Thoracic aorta (tissue), 2 donors: Measurements from ENCODE around the gene UBN1. TPM values are rescaled to one million over a fixed set of nuclear protein-coding genes. Genes with fewer than 3 reads are reported as not detected.

Source experiments
- ATAC-seq: fragments of 150-250 bp; one replicate; pipeline ENCODE4 v1.8.0; 2017; ENCODE audit warnings: low read depth; ENCODE audit not compliant: insufficient number of reproducible peaks, low FRiP score
- DNase-seq: peaks from one replicate; pipeline ENCODE4 v3.0.0-alpha.2; 2020; ENCODE audit warnings: low spot score
- H3K27ac ChIP-seq, 2 donors: fragments of 200-600 bp; sonication (generic); 1 replicate in 1 of 2; 2 replicates in 1 of 2; pipeline ENCODE4 v1.5.1; 2016; ENCODE audit warnings: mild to moderate bottlenecking in 2 of 2, moderate library complexity in 2 of 2
- H3K27me3 ChIP-seq: fragments of 200-600 bp; sonication (generic); replicated peaks from 2 replicates; pipeline ENCODE4 v1.6.0; 2016; ENCODE audit warnings: mild to moderate bottlenecking; ENCODE audit not compliant: insufficient read depth
- H3K36me3 ChIP-seq: fragments of 200-600 bp; sonication (generic); one replicate; pipeline ENCODE4 v1.5.1; 2016
- H3K4me1 ChIP-seq, 2 donors: fragments of 200-600 bp; sonication (generic); 1 replicate in 1 of 2; 2 replicates in 1 of 2; pipeline versions ENCODE4 v1.5.1 to v1.6.0; 2016; ENCODE audit warnings: low read depth in 2 of 2, mild to moderate bottlenecking in 1 of 2; ENCODE audit not compliant: control insufficient read depth in 1 of 2
- H3K4me3 ChIP-seq: fragments of 200-600 bp; sonication (generic); 2 replicates; pipeline ENCODE4 v1.5.1; 2016; ENCODE audit warnings: mild to moderate bottlenecking
- H3K9me3 ChIP-seq: fragments of 200-600 bp; sonication (generic); 2 replicates; pipeline ENCODE4 v1.5.1; 2016
- CTCF ChIP-seq: fragments of 200-600 bp; sonication (generic); IDR thresholded peaks from one replicate; pipeline ENCODE4 v1.5.1; 2019; ENCODE audit warnings: antibody characterized with exemption
- total RNA-seq, 2 donors: library from RNA; depleted of rRNA; stranded (reverse); fragments of >200 nt; gene quantifications; one replicate each; pipeline versions ENCODE4 v1.1.0 to v1.2.3, GENCODE V29; 2016

UBN1 gene
- total RNA-seq, 2 donors from 2014 or later = 27.1 to 37.0 TPM

DNA sequence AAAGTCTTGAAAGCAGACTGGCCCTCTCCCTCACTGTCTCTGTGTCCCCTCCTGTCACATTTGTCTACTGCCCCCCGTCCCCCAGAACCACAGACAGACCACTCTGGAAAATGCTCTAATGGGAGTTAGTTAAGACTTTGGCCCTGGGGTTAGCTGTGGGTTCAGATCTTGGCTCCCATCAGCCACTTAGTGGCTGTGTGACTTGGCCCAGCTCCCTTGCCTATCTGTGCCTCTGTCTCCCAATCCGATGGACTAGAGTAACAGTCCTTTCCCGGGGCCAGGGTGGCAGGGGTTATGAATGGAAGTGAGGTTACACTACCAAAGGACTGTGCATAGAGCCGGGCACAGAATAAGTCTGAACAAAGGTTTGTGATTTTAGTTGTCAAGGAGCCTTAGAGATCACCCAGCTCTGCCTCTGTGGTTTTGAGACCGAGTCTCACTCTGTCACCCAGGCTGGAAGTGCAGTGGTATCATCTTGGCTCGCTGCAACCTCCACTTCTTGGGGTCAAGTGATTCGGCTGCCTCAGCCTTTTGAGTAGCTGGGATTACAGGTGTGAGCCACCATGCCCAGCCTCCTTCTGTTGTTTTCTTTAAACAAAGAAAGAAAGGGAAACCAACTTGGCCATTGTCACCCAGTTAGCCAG is 66.0 kb downstream of the UBN1 start:
- no peaks in the 10 kb centered on the region for H3K9me3 ChIP-seq
- no peaks in the 10 kb centered on the region for H3K36me3 ChIP-seq
- no peak overlapping the region for H3K27ac ChIP-seq
- no peak overlapping the region for H3K4me3 ChIP-seq
- ATAC-seq = no peak
- no peak for DNase-seq
- H3K4me1 ChIP-seq = peaks cover 0 to 15% of the 10 kb centered on the region in 2 donors
- H3K27me3 ChIP-seq = no peaks in the 10 kb centered on the region
- no peak for TF ChIP-seq CTCF

DNA sequence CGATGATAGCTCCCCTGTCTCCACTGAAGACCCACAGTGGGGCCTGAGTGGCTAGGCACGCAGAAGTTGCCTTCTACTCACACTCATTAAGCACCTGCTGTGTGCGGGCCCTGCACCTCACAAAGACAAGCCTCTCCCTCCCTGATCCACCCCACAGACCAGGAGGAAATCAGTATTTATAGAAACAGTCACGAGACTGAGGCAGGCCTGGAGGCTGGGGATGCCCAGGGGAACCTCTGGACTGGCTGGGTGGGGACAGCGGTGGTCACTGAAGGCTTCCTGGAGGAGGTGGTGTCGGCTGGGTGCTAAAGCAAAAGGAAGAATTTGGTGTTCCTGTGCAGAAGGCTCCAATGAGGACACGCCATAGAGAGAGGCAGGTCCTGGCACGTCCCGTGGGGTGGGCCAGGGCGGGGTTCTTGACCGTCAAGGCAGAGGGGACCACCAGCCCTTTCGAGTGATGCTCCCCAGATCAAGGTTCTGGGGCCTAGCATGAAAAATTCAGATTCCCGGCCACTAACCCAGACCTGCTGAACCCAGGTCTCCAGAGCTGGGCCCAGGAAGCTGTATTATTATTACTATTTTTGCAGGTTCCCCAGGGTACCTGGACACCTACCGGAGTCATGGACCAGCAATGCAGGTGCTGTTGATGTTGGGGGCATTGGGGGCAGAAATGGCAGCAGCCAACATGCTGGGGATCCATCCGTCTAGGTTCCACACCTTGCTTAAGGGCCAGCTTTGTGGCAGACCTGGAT is 66.7 kb downstream of the UBN1 start:
- no peak for TF ChIP-seq CTCF
- ATAC-seq (no peak), DNase-seq (no peak)
- Histone ChIP-seq H3K9me3 (no peaks in the 10 kb centered on the region), H3K27me3 (no peaks in the 10 kb centered on the region), H3K36me3 (no peaks in the 10 kb centered on the region), H3K4me3 (no peak overlapping the region), H3K4me1 (peaks cover 0 to 15% of the 10 kb centered on the region in 2 donors), H3K27ac (no peak overlapping the region)

GRCh38 chr16:4914528-4915225 is 67.4 kb downstream of the UBN1 start:
- Histone ChIP-seq H3K4me3 (no peak overlapping the region), H3K27me3 (no peaks in the 10 kb centered on the region), H3K9me3 (no peaks in the 10 kb centered on the region), H3K36me3 (no peaks in the 10 kb centered on the region), H3K27ac (no peak overlapping the region), H3K4me1 (peaks cover 0 to 15% of the 10 kb centered on the region in 2 donors)
- DNase-seq (no peak), ATAC-seq (no peak)
- no peak for TF ChIP-seq CTCF

DNA sequence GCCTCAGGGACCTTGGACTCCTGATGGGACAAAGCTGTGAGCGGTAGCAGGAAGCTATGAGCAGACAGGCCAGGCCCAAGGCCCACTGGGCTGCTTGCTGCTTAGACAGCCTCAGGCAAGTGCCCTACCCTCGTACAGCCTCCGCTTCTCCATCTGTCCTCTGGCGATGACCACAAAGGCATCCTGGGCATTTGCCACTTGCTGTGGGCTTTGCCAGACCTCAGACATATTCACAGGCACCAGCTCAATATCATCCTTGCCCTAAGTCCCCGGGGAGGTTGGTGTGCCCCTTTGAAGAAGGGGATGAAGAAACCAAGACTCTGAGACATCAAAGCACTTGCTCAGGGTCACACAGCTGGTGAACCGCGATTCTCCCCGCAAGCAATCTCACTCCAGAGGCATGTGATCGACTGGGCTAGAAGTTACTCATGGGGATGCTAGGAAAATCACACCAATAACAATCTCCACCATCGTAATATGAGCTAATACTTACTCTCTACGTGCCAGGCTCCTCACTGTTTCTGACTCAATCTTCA is 68.0 kb downstream of the UBN1 start:
- Histone ChIP-seq H3K4me3 (no peak overlapping the region), H3K27me3 (no peaks in the 10 kb centered on the region), H3K27ac (no peak overlapping the region), H3K4me1 (peaks cover 0 to 15% of the 10 kb centered on the region in 2 donors), H3K36me3 (no peaks in the 10 kb centered on the region), H3K9me3 (no peaks in the 10 kb centered on the region)
- no peak for ATAC-seq
- no peak for TF ChIP-seq CTCF
- DNase-seq = no peak

- ATAC-seq = no peak
- no peak for TF ChIP-seq CTCF
- no peaks in the 10 kb centered on the region for H3K9me3 ChIP-seq
- no peaks in the 10 kb centered on the region for H3K36me3 ChIP-seq
- no peaks in the 10 kb centered on the region for H3K27me3 ChIP-seq
- peaks cover 0 to 15% of the 10 kb centered on the region in 2 donors for H3K4me1 ChIP-seq
- H3K27ac ChIP-seq = no peak overlapping the region
- H3K4me3 ChIP-seq = no peak overlapping the region
- DNase-seq = no peak
Observed at GRCh38 chr16:4917117-4917516, 69.8 kb downstream of the UBN1 start.
